Measurements from ENCODE around the gene SRRM3. TPM values are rescaled to one million over a fixed set of nuclear protein-coding genes. Genes with fewer than 3 reads are reported as not detected.
"Not testable (repeated sequence)": the region's sequence is repeated elsewhere in the genome, so short reads cannot be mapped to it uniquely, and the experiment has no call there.

SRRM3 gene
- total and polyA plus RNA-seq, 2 experiments from 2014 or later: 8.6 to 13.8 TPM

GRCh38 chr7:76211216-76211615 is 9.5 kb downstream of the SRRM3 start:
- Histone ChIP-seq H2AFZ (no peak overlapping the region), H3K36me3 (ENCODE audit: insufficient read depth) (no peaks in the 10 kb centered on the region), H3K4me2 (no peak overlapping the region), H3K27ac (ENCODE audit: low read depth) (no peak overlapping the region), H3K27me3 (ENCODE audit: insufficient read depth) (no peaks in the 10 kb centered on the region), H4K20me1 (replicated peaks; ENCODE audit: insufficient read depth) (no peaks in the 10 kb centered on the region), H3K9me2 (ENCODE audit: insufficient read depth) (no peaks in the 10 kb centered on the region), H3F3A (replicated peaks; ENCODE audit: low read depth) (0 out of 2 replicates have a peak, but pooled peaks cover 2% of the 10 kb centered on the region), H3K4me3 (no peak overlapping the region), H3K79me2 (replicated peaks; ENCODE audit: insufficient read depth) (no peaks in the 10 kb centered on the region), H3K4me1 (ENCODE audit: insufficient read depth) (no peaks in the 10 kb centered on the region)
- no peaks in the 10 kb centered on the region for H3K36me3 Mint-ChIP-seq (ENCODE audit: low read depth)
- TF ChIP-seq POLR2AphosphoS5 (IDR thresholded peaks at IDR 0.05; ENCODE audit: low read depth) (no peak), JUNB (IDR thresholded peaks at IDR 0.05; ENCODE audit: unreplicated experiment) (no peak), EZH2 (IDR thresholded peaks at IDR 0.05; ENCODE audit: low read depth, unreplicated experiment) (no peak), REST (IDR thresholded peaks at IDR 0.05; ENCODE audit: unreplicated experiment) (no peak)
- no peak overlapping the region for H3K4me3 Mint-ChIP-seq
- H3K27ac Mint-ChIP-seq: no peak overlapping the region
- ATAC-seq (no peak), DNase-seq (ENCODE audit: low spot score) (no peak)
- H3K27me3 Mint-ChIP-seq (ENCODE audit: insufficient read depth, low read depth, poor library complexity): peaks cover 5% of the 10 kb centered on the region
- H3K9me3 Mint-ChIP-seq: no peaks in the 10 kb centered on the region
- no peaks in the 10 kb centered on the region; the same call in 1 of the 3 replicates for H3K4me1 Mint-ChIP-seq

GRCh38 chr7:76215349-76215748 is 13.7 kb downstream of the SRRM3 start:
- H3K79me2 ChIP-seq (replicated peaks; ENCODE audit: insufficient read depth); H3K4me3 Mint-ChIP-seq; H3K9me2 ChIP-seq (ENCODE audit: insufficient read depth); H3K4me2 ChIP-seq; DNase-seq (ENCODE audit: low spot score); ATAC-seq; H3K36me3 ChIP-seq (ENCODE audit: insufficient read depth); H4K20me1 ChIP-seq (replicated peaks; ENCODE audit: insufficient read depth); H3K27ac Mint-ChIP-seq; H2AFZ ChIP-seq; H3K4me3 ChIP-seq; H3K9me3 Mint-ChIP-seq; H3K27ac ChIP-seq (ENCODE audit: low read depth); H3K36me3 Mint-ChIP-seq (ENCODE audit: low read depth); H3K27me3 ChIP-seq (ENCODE audit: insufficient read depth): not testable (repeated sequence)
- Mint-ChIP-seq H3K4me1 (peaks cover 35% of the 10 kb centered on the region), H3K27me3 (ENCODE audit: insufficient read depth, low read depth, poor library complexity) (peaks cover 12% of the 10 kb centered on the region)
- Histone ChIP-seq H3F3A (replicated peaks; ENCODE audit: low read depth) (peaks cover 13% of the 10 kb centered on the region; the same call in 1 of the 2 replicates), H3K4me1 (ENCODE audit: insufficient read depth) (peaks cover 27% of the 10 kb centered on the region)

- Histone ChIP-seq H2AFZ (0 out of 2 replicates have a peak overlapping the region, but pooled peaks have one; percentile 23), H3K4me1 (ENCODE audit: insufficient read depth) (peaks cover 38% of the 10 kb centered on the region), H3K27me3 (ENCODE audit: insufficient read depth) (no peaks in the 10 kb centered on the region), H4K20me1 (replicated peaks; ENCODE audit: insufficient read depth) (no peaks in the 10 kb centered on the region), H3F3A (replicated peaks; ENCODE audit: low read depth) (peaks cover 13% of the 10 kb centered on the region; the same call in 1 of the 2 replicates), H3K79me2 (replicated peaks; ENCODE audit: insufficient read depth) (no peaks in the 10 kb centered on the region), H3K27ac (ENCODE audit: low read depth) (no peak overlapping the region), H3K4me3 (no peak overlapping the region), H3K9me2 (ENCODE audit: insufficient read depth) (no peaks in the 10 kb centered on the region), H3K36me3 (ENCODE audit: insufficient read depth) (no peaks in the 10 kb centered on the region), H3K4me2 (no peak overlapping the region)
- no peaks in the 10 kb centered on the region for H3K9me3 Mint-ChIP-seq
- H3K27me3 Mint-ChIP-seq (ENCODE audit: insufficient read depth, low read depth, poor library complexity): peaks cover 15% of the 10 kb centered on the region
- ATAC-seq: no peak
- DNase-seq (ENCODE audit: low spot score): no peak
- peaks cover 38% of the 10 kb centered on the region for H3K4me1 Mint-ChIP-seq
- H3K36me3 Mint-ChIP-seq (ENCODE audit: low read depth): no peaks in the 10 kb centered on the region
- no peak overlapping the region for H3K27ac Mint-ChIP-seq
- H3K4me3 Mint-ChIP-seq: no peak overlapping the region
- TF ChIP-seq ETS1 (IDR thresholded peaks at IDR 0.05) (no peak), STAT1 (IDR thresholded peaks at IDR 0.05; ENCODE audit: unreplicated experiment) (no peak), CTCF (conservative IDR thresholded peaks at IDR 0.05; ENCODE audit: low read depth in 2 of 2) (no peak)
These were observed 14.8 kb downstream of the SRRM3 start for GRCh38 chr7:76216381-76217082.

Measured in GM23338 (cell line).